ENCODE data around the gene CS.
A peak's percentile ranks its signal among the peaks of the same experiment; 100 is the strongest.
"Not testable (repeated sequence)": the region's sequence is repeated elsewhere in the genome, so short reads cannot be mapped to it uniquely, and the experiment has no call there.

CS gene

GRCh38 chr12:56334490-56334793 is 34.3 kb upstream of the CS start:
- H3K27ac ChIP-seq (ENCODE audit: low read length): peak overlapping the region; percentile 62
- no peaks in the 10 kb centered on the region for H3K27me3 ChIP-seq (ENCODE audit: control insufficient read depth, insufficient read depth, low read length)
- peaks cover 30% of the 10 kb centered on the region for H3K4me1 ChIP-seq (ENCODE audit: control insufficient read depth, low read depth, low read length)
- no peaks in the 10 kb centered on the region for H3K36me3 ChIP-seq (ENCODE audit: control insufficient read depth, low read depth, low read length)
- no peaks in the 10 kb centered on the region for H3K9me3 ChIP-seq (ENCODE audit: control insufficient read depth, low read depth, low read length)
- peak overlapping the region; percentile 78 for H3K4me3 ChIP-seq (ENCODE audit: low read length)
- H3K9ac ChIP-seq (ENCODE audit: low read length): peak overlapping the region; percentile 79

GRCh38 chr12:56333679-56334489 is 33.8 kb upstream of the CS start, which contains the start of gene PAN2:
Gene PAN2, minus strand, starts transcription at chr12:56334000. Its CDS starts 906 bp downstream, at chr12:56333094.
- Histone ChIP-seq H3K27me3 (ENCODE audit: control insufficient read depth, insufficient read depth, low read length) (no peaks in the 10 kb centered on the region), H3K9me3 (ENCODE audit: control insufficient read depth, low read depth, low read length) (no peaks in the 10 kb centered on the region), H3K4me3 (ENCODE audit: low read length) (peak within 1 kb of the TSS; percentile 78), H3K27ac (ENCODE audit: low read length) (peak within 1 kb of the TSS; percentile 91), H3K9ac (ENCODE audit: low read length) (peak within 1 kb of the TSS; percentile 79), H3K4me1 (ENCODE audit: control insufficient read depth, low read depth, low read length) (peaks cover 25% of the 10 kb centered on the region), H3K36me3 (ENCODE audit: control insufficient read depth, low read depth, low read length) (no peaks in the 10 kb centered on the region)

- Histone ChIP-seq H3K27me3 (ENCODE audit: control insufficient read depth, insufficient read depth, low read length) (no peaks in the 10 kb centered on the region), H3K9me3 (ENCODE audit: control insufficient read depth, low read depth, low read length) (no peaks in the 10 kb centered on the region), H3K9ac (ENCODE audit: low read length) (peak overlapping the region; percentile 79), H3K4me3 (ENCODE audit: low read length) (peak overlapping the region; percentile 78), H3K4me1 (ENCODE audit: control insufficient read depth, low read depth, low read length) (peaks cover 20% of the 10 kb centered on the region), H3K27ac (ENCODE audit: low read length) (peak overlapping the region; percentile 91), H3K36me3 (ENCODE audit: control insufficient read depth, low read depth, low read length) (no peaks in the 10 kb centered on the region)
These were observed 33.1 kb upstream of the CS start for GRCh38 chr12:56333197-56333678.

GRCh38 chr12:56332512-56333196 is 32.5 kb upstream of the CS start:
- H3K4me1 ChIP-seq (ENCODE audit: control insufficient read depth, low read depth, low read length): peaks cover 14% of the 10 kb centered on the region
- H3K36me3 ChIP-seq (ENCODE audit: control insufficient read depth, low read depth, low read length): no peaks in the 10 kb centered on the region
- H3K4me3 ChIP-seq (ENCODE audit: low read length): peak overlapping the region; percentile 78
- peak overlapping the region; percentile 79 for H3K9ac ChIP-seq (ENCODE audit: low read length)
- H3K27ac ChIP-seq (ENCODE audit: low read length): peak overlapping the region; percentile 91
- H3K27me3 ChIP-seq (ENCODE audit: control insufficient read depth, insufficient read depth, low read length): no peaks in the 10 kb centered on the region
- no peaks in the 10 kb centered on the region for H3K9me3 ChIP-seq (ENCODE audit: control insufficient read depth, low read depth, low read length)

- no peaks in the 10 kb centered on the region for H3K27me3 ChIP-seq (ENCODE audit: control insufficient read depth, insufficient read depth, low read length)
- H3K9me3 ChIP-seq (ENCODE audit: control insufficient read depth, low read depth, low read length): no peaks in the 10 kb centered on the region
- no peak overlapping the region for H3K27ac ChIP-seq (ENCODE audit: low read length)
- H3K36me3 ChIP-seq (ENCODE audit: control insufficient read depth, low read depth, low read length): peaks cover 4% of the 10 kb centered on the region
- H3K4me1 ChIP-seq (ENCODE audit: control insufficient read depth, low read depth, low read length): peaks cover 12% of the 10 kb centered on the region
- H3K4me3 ChIP-seq (ENCODE audit: low read length): no peak overlapping the region
- H3K9ac ChIP-seq (ENCODE audit: low read length): no peak overlapping the region
These were observed 30.9 kb upstream of the CS start for GRCh38 chr12:56330936-56331490.

- Histone ChIP-seq H3K4me1 (ENCODE audit: control insufficient read depth, low read depth, low read length) (no peaks in the 10 kb centered on the region), H3K27me3 (ENCODE audit: control insufficient read depth, insufficient read depth, low read length) (no peaks in the 10 kb centered on the region), H3K4me3 (ENCODE audit: low read length) (no peak overlapping the region), H3K27ac (ENCODE audit: low read length) (no peak overlapping the region), H3K9ac (ENCODE audit: low read length) (no peak overlapping the region), H3K36me3 (ENCODE audit: control insufficient read depth, low read depth, low read length) (peaks cover 20% of the 10 kb centered on the region), H3K9me3 (ENCODE audit: control insufficient read depth, low read depth, low read length) (no peaks in the 10 kb centered on the region)
These were observed 26.4 kb upstream of the CS start for GRCh38 chr12:56326533-56326932.

- Histone ChIP-seq H3K4me3 (ENCODE audit: low read length) (no peak overlapping the region), H3K4me1 (ENCODE audit: control insufficient read depth, low read depth, low read length) (no peaks in the 10 kb centered on the region), H3K36me3 (ENCODE audit: control insufficient read depth, low read depth, low read length) (peaks cover 20% of the 10 kb centered on the region), H3K27me3 (ENCODE audit: control insufficient read depth, insufficient read depth, low read length) (no peaks in the 10 kb centered on the region), H3K9me3 (ENCODE audit: control insufficient read depth, low read depth, low read length) (no peaks in the 10 kb centered on the region), H3K9ac (ENCODE audit: low read length) (no peak overlapping the region), H3K27ac (ENCODE audit: low read length) (no peak overlapping the region)
These were observed 26.0 kb upstream of the CS start for GRCh38 chr12:56326126-56326525.

- Histone ChIP-seq H3K4me1 (ENCODE audit: control insufficient read depth, low read depth, low read length) (no peaks in the 10 kb centered on the region), H3K9me3 (ENCODE audit: control insufficient read depth, low read depth, low read length) (no peaks in the 10 kb centered on the region), H3K36me3 (ENCODE audit: control insufficient read depth, low read depth, low read length) (peaks cover 24% of the 10 kb centered on the region), H3K9ac (ENCODE audit: low read length) (no peak overlapping the region), H3K27me3 (ENCODE audit: control insufficient read depth, insufficient read depth, low read length) (no peaks in the 10 kb centered on the region), H3K4me3 (ENCODE audit: low read length) (no peak overlapping the region), H3K27ac (ENCODE audit: low read length) (no peak overlapping the region)
These were observed 24.1 kb upstream of the CS start for GRCh38 chr12:56324206-56324605.

- not testable (repeated sequence) for H3K27ac ChIP-seq (ENCODE audit: low read length); H3K9ac ChIP-seq (ENCODE audit: low read length); H3K27me3 ChIP-seq (ENCODE audit: control insufficient read depth, insufficient read depth, low read length); H3K4me3 ChIP-seq (ENCODE audit: low read length); H3K4me1 ChIP-seq (ENCODE audit: control insufficient read depth, low read depth, low read length); H3K9me3 ChIP-seq (ENCODE audit: control insufficient read depth, low read depth, low read length)
- H3K36me3 ChIP-seq (ENCODE audit: control insufficient read depth, low read depth, low read length): peaks cover 20% of the 10 kb centered on the region
These were observed 21.5 kb upstream of the CS start for GRCh38 chr12:56321610-56322009.

GRCh38 chr12:56321027-56321426 is 20.9 kb upstream of the CS start:
- no peak overlapping the region for H3K4me3 ChIP-seq (ENCODE audit: low read length)
- peaks cover 20% of the 10 kb centered on the region for H3K36me3 ChIP-seq (ENCODE audit: control insufficient read depth, low read depth, low read length)
- no peaks in the 10 kb centered on the region for H3K27me3 ChIP-seq (ENCODE audit: control insufficient read depth, insufficient read depth, low read length)
- H3K4me1 ChIP-seq (ENCODE audit: control insufficient read depth, low read depth, low read length): no peaks in the 10 kb centered on the region
- no peaks in the 10 kb centered on the region for H3K9me3 ChIP-seq (ENCODE audit: control insufficient read depth, low read depth, low read length)
- no peak overlapping the region for H3K27ac ChIP-seq (ENCODE audit: low read length)
- no peak overlapping the region for H3K9ac ChIP-seq (ENCODE audit: low read length)

- Histone ChIP-seq H3K9me3 (ENCODE audit: control insufficient read depth, low read depth, low read length) (no peaks in the 10 kb centered on the region), H3K27me3 (ENCODE audit: control insufficient read depth, insufficient read depth, low read length) (no peaks in the 10 kb centered on the region), H3K36me3 (ENCODE audit: control insufficient read depth, low read depth, low read length) (peaks cover 18% of the 10 kb centered on the region)
These were observed 17.5 kb upstream of the CS start for GRCh38 chr12:56317675-56318074.

More at GRCh38 chr12:56317675-56318074, 17.5 kb upstream of the CS start:
- Histone ChIP-seq H3K27ac (ENCODE audit: low read length) (no peak overlapping the region), H3K4me3 (ENCODE audit: low read length) (no peak overlapping the region), H3K9ac (ENCODE audit: low read length) (no peak overlapping the region), H3K4me1 (ENCODE audit: control insufficient read depth, low read depth, low read length) (peaks cover 4% of the 10 kb centered on the region)
